H1 (cell line): ENCODE data around the gene L3MBTL4.

Source experiments
- EGR1 ChIP-seq: IDR thresholded peaks from 2 replicates; pipeline ENCODE4 v1.6.1; 2011; ENCODE audit warnings: low read depth, low read length, borderline replicate concordance
- GABPA ChIP-seq: IDR thresholded peaks from 2 replicates; pipeline ENCODE4 v1.6.1; 2011; ENCODE audit warnings: mild to moderate bottlenecking, low read length, moderate library complexity, borderline replicate concordance; ENCODE audit not compliant: insufficient read depth
- TCF12 ChIP-seq: IDR thresholded peaks from 2 replicates; pipeline ENCODE4 v1.6.1; 2011; ENCODE audit warnings: low read depth, mild to moderate bottlenecking, low read length

DNA sequence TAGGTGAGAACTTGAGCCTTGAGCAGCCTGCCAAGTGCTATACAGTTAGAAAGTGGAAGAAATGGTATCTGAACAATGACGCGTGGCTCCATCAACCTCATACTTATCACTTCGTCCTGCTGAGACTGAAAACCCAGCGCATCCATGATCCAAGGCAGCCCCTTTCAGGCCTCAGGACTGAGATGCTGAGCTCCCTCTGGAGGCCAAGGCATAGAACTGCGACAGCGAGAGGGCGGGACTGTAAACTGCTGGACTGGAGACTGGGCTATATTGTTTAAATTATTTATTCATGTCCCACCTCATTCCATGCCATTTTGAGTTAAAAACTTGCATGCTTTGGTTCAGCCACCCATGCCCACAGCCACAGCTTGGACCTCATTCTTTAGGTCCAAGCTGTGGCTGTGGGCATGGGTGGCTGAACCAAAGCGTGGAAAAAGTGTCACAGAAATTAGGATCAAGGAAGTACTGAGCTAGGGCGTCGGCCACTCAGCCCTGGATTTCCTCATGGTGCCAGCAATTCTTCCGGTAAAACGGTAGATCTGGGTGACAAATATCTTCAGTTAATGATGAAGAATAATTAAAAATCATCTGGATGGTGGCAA, 195.5 kb downstream of the L3MBTL4 start:
- TF ChIP-seq GABPA = no peak
- no peak for TF ChIP-seq TCF12
- no peak for TF ChIP-seq EGR1
